NCI-H128 (cell line): Measurements from ENCODE around the gene TBCCD1.
"Not testable (repeated sequence)": the region's sequence is repeated elsewhere in the genome, so short reads cannot be mapped to it uniquely, and the experiment has no call there.

Experiments used
- DNase-seq: peaks from one replicate; lab custom pipeline; 2025; ENCODE audit not compliant: unreplicated experiment; lab: John Stamatoyannopoulos, UW

Gene TBCCD1

DNA sequence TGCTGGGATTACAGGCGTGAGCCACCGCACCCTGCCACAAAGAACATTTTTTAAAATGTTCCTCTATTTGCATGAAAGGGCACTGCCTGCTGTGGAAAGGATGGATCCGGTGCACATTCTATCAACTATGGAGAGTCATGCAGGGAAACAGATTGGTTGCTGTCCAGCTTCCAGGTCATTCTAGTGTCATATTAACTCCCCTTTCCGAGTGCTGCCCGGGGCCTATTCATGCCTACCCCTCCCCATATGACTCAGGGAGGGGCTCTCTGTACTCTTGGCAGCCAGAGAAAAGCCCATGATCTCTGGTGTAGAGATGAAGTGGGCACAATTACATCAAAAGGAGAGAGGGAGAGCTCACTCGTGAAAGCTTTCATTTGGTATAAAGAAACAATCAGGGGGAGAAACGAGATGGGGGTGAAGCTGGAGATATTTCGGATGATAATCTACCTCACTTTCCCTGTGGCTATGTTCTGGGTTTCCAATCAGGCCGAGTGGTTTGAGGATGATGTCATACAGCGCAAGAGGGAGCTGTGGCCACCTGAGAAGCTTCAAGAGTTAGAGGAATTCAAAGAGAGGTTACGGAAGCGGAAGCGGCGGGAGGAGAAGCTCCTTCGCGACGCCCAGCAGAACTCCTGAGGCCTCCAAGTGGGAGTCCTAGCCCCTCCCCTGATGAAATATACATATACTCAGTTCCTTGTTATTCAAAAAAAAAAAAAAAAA, 29.6 kb upstream of the TBCCD1 start:
- no peak for DNase-seq

DNA sequence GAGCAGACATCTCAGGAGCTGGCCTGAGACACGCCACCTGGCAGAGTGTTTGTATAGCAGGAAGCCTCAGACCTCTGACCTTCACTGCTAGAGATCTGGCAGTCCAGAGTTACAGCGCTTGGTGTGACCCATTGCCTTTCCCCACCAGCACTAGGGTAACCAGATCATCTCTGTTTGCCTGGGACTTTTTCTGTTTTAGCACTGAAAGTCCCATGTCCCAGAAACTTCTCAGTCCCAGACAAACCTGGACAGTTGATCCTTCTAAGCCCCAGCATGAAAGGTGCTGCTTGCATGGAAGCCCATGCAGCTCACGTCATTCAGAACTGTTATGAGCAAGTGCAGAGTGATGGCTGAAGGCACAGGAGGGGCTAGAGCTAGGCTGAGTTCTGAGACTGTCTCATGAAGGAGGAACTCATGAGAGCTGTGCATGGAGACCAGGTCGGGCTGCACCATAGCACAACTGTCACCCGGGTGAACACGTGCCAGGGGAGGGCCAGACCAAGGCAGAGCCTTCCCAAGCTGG, 27.5 kb upstream of the TBCCD1 start:
- no peak for DNase-seq

DNA sequence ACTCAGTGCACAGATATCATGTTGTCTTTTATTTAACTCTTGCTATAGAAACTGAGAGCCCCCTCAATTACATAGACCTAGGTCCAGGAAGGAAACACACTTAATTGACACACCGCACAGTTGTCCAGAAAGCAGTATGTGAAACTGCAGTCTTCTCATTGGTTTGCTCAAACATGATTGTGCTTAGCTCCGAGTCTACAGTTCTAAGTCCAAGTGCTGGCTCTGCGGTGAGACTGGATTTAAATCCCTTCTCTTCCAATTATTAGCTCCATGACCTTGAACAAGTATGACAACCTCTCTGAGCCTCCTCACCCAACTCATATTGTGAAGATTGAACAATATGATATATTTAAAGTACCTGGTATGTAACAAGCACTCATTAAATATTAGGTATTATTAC, 26.7 kb upstream of the TBCCD1 start:
- DNase-seq = no peak

- DNase-seq = no peak
Measured at GRCh38 chr3:186592682-186593081, 25.5 kb upstream of the TBCCD1 start.

DNA sequence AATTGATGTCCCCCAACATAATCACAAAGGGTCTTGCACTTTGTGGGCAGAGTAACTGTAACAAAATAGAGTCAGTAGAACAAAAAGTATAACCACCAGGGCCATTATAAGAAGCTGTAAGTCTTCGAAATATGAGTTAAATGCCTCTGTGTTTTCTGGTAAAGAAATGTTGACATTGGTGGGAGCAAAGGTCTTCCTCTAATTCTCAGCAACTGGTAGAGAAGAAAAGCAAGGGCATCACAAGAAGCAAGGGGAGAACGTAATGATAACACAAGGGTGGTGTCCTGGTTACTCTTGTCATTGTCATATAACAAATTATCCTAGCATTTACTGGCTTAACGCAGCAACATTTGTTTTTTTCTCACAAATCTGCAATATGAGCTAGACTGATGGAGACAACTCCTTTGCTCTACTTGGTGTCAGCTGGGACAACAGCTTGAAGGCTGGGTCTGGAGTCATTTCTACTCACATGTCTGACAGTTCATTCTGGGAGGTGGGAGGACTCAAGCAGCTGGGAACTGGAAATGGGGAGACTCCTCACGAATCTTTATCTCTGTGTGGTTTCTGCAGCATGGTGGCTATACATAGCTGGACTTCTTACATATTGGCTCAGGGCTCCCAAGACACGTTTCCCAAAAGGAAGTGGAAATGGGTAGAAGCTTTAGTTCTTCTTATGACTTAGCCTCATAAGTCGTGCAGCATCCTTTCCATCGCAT, 23.6 kb upstream of the TBCCD1 start:
- no peak for DNase-seq

- no peak for DNase-seq
Measured at GRCh38 chr3:186589856-186590579, 22.9 kb upstream of the TBCCD1 start.

GRCh38 chr3:186589121-186589520, 22.0 kb upstream of the TBCCD1 start:
- no peak for DNase-seq

- DNase-seq = no peak
Measured at GRCh38 chr3:186588632-186589031, 21.5 kb upstream of the TBCCD1 start.

GRCh38 chr3:186587183-186587582, 20.0 kb upstream of the TBCCD1 start:
- no peak for DNase-seq

- not testable (repeated sequence) for DNase-seq
Measured at GRCh38 chr3:186586245-186586644, 19.1 kb upstream of the TBCCD1 start.

DNA sequence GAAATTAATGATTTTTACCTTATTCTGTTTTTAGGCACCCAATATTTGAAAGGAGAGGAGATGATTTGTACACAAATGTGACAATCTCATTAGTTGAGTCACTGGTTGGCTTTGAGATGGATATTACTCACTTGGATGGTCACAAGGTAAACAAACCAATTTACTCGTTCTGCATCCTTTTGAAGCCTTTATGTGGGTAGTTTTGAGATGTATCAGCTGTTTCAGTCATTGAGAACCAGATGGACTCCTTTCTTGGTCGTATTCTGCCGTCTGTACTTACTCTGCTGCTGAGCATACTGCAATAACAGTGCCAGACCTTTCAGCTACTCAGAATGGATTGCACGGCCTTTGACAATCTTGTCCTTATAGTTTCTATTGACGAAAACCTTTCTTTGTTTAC, 16.7 kb upstream of the TBCCD1 start:
- no peak for DNase-seq

- no peak for DNase-seq
Measured at GRCh38 chr3:186582541-186582940, 15.4 kb upstream of the TBCCD1 start.

DNA sequence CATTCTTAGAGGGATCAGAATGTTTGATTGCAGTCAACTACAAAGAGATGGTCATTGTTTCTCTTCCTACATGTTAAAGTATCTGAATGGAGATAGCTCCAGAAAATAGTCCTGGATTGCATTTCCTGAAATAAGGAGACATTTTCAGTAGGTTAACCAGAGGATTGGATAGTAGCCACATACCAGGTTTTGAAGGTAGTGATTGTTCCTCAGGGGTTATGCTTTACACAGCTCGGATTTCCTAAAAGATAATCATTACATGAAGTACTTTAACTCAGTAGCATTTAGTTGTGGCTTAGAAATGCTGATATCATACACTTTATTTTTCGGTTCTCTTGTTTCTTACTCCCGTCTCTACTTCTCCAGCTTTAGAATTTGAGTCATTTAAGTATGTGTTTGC, 13.6 kb upstream of the TBCCD1 start:
- no peak for DNase-seq

- no peak for DNase-seq
Measured at GRCh38 chr3:186577521-186577920, 10.4 kb upstream of the TBCCD1 start.

GRCh38 chr3:186571644-186572013, 4.5 kb upstream of the TBCCD1 start:
- DNase-seq = no peak

DNA sequence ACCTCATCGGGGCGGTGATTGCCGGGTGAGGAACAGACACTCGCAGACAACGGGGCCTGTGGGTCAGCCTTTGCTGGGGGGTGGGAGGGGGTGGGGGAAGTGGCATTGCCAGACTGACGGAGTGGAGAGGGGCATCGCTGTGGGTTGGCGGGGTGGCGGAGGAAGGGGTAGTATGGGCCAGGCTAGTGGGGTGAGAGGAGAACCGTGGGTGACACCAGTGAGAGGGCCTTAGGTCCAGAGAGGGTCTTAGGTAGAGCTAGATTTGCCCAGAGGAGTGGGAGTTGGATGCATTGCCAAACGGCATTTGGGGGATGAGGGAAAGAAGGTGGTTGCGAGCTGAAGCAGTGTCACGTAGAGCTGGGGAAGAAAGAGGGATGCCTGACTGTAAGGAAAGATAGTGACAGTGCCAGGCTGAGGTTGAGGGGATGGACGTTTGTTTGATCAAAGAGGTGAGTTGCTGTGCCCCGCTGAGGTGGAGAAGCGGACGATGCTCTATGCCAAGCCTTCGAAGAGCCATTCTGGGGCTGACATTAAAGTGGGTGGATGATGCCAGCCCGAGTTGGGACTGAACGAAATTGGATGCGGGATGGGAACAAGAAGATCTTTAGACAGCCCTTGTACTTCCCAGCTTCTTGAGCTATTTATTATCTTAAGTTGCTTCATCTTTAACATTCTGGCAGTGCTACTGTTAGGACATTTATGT, 4.0 kb upstream of the TBCCD1 start:
- no peak for DNase-seq

GRCh38 chr3:186570096-186570940, 3.2 kb upstream of the TBCCD1 start, which contains the start of gene DNAJB11:
Gene DNAJB11, plus strand, starts transcription at chr3:186570720. Its CDS starts 178 bp downstream, at chr3:186570898.
- DNase-seq = peak; percentile 99

GRCh38 chr3:186569779-186570095, 2.6 kb upstream of the TBCCD1 start:
- DNase-seq = no peak

DNA sequence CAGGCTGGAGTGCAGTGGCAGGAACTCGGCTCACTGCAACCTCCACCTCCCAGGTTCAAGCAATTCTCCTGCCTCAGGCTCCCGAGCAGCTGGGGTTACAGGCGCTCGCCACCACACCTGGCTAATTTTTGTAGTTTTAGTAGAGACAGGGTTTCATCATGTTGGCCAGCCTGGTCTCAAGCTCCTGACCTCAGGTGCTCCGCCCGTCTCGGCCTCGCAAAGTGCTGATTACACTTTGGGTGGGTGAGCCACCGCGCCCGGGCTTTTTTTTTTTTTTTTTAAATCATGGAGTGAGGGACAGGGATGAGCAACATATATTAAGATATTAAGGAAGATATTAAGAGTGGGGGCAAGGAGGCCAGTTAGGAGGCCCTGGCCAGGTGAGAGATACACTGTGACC, 2.2 kb upstream of the TBCCD1 start:
- not testable (repeated sequence) for DNase-seq

GRCh38 chr3:186566772-186567071, 417 bp downstream of the TBCCD1 start:
- no peak for DNase-seq

- DNase-seq = no peak
Measured at GRCh38 chr3:186564586-186564985, 2.6 kb downstream of the TBCCD1 start.
